C4-2B (cell line): ENCODE measurements around the gene HES2.

ENCODE experiments used
- CTCF ChIP-seq: fragments of 450-650 bp; conservative IDR thresholded peaks from 2 replicates; pipeline ENCODE4 v1.5.1; 2017; ENCODE audit warnings: mild to moderate bottlenecking
- ZFX ChIP-seq: fragments of 450-650 bp; IDR thresholded peaks from 2 replicates; pipeline ENCODE4 v1.6.1; 2017

- TF ChIP-seq CTCF: no peak
- no peak for TF ChIP-seq ZFX
These were observed 7.2 kb upstream of the HES2 start for GRCh38 chr1:6426972-6427350.
